Fibroblast of skin of right quadriceps (primary cell): ENCODE data around the gene PALLD.
A peak's percentile ranks its signal among the peaks of the same experiment; 100 is the strongest.
"Not testable (repeated sequence)": the region's sequence is repeated elsewhere in the genome, so short reads cannot be mapped to it uniquely, and the experiment has no call there.

ENCODE experiments used
- DNase-seq: peaks from one replicate; pipeline ENCODE4 v3.0.0-alpha.2; 2013

PALLD gene

DNA sequence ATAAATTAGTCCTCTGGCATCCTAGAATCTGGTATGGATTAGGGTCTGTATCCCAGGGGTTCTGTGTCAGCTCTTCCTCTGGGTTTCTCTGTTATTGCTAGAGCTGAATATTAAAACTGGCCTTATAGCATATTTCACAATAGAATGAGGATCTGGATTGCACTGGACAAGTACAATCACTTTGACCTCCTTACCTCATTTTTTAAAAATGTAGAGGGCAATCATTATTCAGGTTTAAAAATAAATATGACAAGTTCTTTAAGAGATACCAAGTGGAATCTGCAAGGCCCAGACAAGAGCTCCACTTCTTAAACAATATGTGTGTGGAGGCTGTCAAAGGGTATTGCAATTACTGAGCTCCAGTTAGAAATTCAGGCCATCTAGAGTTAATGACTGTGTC is 1.4 kb downstream of the PALLD start:
- no peak for DNase-seq

DNA sequence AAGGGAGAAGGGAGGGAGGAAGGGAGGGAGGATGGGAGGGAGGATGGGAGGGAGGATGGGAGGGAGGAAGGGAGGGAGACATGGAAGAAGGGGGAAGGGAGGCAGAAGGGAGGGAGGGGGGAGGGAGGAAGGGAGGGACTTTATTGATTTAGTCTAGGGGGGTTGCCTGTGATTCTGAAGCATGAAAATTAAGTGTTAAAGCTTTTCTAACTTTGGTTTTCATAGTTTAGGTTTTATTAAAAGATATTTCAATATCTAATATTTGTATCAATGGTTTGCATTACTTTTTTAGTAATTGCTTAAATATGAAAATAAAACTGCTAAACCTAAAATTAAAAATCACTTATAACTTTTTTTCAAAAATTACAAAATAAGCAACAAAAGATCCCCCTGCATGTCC is 2.4 kb downstream of the PALLD start:
- DNase-seq, result no peak

DNA sequence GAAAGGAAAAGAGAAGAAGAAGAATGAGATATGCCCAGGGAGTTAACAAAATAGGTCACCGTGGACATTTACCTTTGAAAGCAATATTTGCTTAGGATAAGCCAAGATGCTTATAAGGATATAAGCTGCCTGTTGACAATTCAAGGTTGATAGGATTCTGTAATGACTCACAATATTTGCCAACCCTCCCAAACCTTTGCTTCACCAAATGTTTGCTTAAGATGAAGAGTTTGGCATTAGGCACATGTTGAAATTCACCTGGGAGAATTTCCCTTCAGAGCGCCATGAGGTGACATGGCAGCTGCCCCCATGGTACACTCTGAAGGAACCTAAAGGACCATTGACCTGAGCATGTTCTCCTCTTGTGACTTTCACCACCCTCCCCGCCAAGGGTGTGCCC is 4.6 kb downstream of the PALLD start:
- no peak for DNase-seq

DNA sequence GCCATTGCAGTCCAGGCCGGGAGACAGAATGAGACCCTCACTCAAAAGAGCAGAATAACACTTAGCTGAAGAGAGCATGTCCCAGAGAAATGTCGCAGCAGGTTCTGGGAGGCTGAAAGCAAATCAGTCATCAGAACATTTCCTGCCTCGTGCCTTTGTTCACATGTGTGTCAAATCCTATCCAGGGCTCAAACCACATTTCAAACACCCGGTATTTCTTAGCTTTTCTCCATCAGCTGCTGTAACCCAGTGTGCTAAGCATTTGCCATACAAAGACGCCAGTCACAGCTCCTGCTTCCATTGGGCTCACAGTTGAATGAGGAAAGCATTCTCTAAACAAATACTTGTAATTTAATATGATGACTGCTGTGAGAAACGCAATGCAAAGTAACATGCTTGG is 6.0 kb downstream of the PALLD start:
- DNase-seq, result no peak

DNA sequence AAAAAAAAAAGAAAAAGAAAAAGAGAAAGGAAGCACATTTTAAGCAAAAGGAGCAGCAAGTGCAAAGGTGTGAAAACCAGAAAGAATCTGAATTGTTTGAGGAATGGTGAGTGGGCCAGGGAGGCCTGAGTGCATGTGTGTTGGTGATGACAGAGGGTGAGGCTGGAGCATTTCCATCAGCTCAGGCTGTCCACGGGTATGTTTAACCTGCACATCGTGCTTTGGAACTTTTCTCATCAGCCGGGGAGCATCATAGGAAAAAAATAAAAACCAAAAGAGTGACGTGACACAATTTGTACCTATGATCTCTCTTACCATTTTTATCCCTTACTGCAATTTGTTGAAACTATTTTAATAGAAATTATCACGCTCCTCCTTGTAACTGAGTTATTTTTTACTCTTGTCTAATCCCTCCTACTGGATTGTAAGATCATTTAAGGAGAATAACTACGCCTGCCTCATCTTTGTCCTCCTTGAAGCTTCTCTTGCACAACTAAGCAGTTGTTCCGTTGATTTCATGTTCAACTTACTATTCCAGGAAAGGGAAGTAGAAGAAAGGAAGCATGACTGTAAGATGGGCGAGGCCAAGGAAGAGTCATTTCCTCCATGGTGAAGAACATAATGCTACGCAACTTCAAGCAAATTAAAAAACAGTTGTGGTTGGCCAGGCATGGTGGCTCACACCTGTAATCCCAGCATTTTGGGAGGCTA is 7.0 kb downstream of the PALLD start:
- DNase-seq, result no peak

DNA sequence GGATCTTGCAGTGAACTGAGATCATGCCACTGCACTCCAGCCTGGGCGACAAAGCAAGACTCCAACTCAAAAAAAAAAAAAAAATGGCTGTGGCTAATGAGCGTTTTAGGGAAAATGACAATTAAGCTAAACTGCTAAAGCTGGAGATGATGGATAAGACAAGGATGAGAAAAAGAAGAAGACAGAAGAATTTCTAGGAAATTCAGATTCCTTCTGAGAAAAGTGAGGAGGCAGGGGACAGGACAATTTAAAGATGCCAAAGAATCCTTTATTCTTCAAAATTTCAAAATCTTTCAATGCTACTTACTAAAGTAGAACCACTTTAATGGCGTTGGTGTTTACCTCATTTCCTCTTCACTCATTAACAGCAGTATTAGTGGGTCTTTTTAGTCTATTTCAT is 7.7 kb downstream of the PALLD start:
- DNase-seq, result no peak

DNA sequence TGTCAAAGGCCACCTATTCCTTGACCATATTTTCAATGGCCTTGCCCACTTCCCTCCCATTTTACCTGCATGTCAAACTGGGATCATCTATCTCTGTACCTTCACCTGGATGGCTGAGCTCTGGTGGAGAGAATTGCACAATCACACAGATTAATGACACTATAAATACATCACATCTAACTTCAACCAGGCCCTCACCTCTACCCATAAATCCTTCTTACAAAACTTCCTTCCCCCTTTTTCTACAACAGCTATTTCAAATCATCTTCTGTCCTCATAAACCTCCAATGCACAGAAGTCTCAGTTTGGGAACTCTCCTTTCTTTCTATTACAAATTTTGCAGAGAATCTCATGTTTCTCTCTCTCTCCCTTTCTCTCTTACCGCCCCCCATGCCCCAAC is 9.2 kb downstream of the PALLD start:
- no peak for DNase-seq

DNA sequence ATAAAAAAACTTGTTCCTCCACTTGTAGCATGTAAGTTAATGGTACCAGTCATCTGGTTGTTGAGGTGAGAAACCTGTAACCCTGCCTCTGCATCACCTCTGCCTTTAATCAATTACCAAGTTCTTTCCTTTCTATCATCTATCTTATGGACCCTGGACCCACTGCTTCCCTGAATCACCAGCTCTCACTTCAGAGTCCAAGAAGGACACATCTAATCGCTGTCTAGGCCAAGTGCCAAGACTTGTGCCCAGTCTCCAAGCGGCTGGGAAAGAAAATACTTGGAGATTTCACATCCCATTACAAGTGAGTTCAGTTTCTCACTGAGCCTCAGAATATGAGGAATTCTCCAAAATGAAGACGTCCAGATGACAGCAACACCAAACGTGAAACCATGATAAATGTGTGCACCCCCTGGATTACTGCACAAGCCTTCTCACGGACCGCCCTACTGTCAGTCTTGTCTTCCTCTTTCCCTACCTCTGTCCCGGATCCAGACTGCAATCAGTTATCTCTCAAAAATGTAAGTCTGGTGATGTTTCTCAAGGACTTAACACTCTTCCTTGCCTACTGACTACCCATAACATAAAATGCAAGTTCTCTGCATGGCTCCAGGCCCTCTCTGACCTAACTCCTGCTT is 10.4 kb downstream of the PALLD start:
- no peak for DNase-seq

DNA sequence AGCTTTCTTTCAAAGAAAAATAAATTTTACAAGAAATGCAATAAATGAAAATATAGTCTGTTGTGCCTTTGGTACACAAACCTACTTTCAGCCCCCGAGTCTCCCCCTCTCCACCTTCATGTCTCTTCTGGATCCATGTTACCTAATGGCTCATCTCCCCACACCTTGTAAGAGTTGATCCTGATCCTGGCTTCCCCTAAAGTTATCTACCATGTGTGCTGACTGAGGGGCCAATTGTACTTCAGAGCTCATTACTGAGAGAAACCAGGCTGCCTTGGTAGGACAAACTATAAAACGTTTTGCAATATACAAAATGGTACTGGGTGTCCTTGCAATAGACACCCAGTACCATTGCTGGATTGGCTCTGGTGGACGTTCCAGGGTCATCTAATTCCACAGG is 11.8 kb downstream of the PALLD start:
- no peak for DNase-seq

DNA sequence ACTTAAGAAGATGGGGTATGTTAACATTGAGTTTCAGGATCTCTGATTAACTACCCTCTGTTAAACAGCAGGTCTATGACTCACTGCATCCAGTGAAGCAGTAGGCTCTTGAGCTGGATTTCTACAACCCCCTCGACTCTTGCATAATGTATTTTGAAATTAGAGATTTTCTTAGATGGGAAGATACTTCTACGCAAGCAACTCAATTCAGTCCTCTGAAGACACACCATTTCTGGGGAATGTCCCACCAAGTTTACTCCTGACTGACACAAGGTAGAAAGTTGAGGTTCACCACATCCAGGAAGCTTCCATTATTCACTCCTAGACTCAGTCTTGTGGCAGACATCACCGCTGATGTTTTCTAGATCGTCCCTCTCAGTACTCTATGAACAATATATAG is 12.9 kb downstream of the PALLD start:
- DNase-seq, result peak; percentile 73

DNA sequence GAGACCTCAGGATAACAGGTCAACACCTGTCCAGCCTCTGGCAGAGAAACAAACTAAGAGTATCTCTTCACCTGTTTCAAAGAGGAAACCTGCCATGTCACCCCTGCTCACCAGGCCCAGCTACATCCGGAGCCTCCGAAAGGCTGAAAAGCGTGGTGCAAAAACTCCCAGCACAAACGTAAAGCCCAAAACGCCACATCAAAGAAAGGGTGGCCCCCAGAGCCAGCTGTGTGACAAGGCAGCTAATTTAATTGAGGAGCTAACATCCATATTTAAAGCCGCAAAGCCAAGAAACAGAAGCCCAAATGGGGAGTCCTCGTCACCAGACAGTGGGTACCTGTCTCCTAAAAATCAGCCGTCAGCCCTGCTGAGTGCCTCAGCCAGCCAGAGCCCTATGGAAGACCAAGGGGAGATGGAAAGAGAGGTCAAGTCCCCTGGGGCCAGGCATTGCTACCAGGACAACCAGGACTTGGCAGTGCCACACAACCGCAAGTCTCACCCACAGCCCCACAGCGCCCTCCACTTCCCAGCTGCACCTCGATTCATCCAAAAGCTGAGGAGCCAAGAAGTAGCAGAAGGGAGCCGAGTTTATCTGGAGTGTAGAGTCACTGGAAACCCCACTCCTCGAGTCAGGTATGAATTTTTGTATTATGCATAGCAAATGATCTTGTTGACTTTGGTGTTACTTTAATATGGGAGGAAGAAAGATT is 15.1 kb downstream of the PALLD start:
- no peak for DNase-seq

DNA sequence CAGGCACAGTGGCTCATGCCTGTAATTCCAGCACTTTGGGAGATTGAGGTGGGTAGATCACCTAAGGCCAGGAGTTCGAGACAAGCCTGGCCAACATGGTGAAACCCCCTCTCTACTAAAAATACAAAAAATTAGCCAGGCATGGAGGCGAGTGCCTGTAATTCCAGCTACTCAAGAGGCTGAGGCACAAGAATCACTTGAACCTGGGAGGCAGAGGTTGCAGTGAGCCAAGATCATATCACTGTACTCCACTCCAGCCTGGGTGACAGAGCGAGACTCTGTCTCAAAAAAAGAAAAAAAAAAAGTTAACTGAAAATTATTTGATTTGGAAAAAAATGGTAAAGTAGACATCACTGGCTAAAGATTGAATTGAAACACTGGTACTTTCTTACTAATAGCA is 17.0 kb downstream of the PALLD start:
- DNase-seq, result not testable (repeated sequence)

DNA sequence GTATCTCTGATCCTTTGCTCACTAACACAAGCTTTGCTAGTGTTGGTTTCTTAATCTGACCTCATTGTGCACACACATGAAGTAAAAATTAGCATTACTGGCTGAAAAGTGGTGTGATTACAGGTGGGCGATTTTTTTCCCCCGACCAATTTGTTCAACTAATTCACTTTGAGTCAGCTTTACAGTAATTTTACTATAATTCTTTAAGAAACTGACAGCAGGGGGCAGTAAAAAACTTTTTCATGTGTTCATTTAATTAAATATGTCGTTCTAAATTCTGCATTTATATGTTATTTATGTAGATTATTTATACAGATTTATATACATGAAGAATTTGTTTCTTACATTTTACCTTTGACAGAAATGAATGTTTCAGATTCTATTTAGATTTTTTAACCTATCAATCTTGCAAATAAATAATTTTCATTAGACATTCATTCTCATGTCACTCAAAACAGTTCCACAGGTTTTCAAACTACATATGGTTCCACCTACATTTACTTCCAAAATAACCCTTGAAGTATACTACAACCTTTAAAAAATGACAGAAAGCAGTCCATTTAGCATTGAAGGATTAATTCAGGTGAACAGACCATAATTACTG is 17.5 kb downstream of the PALLD start:
- DNase-seq, result peak; percentile 57

DNA sequence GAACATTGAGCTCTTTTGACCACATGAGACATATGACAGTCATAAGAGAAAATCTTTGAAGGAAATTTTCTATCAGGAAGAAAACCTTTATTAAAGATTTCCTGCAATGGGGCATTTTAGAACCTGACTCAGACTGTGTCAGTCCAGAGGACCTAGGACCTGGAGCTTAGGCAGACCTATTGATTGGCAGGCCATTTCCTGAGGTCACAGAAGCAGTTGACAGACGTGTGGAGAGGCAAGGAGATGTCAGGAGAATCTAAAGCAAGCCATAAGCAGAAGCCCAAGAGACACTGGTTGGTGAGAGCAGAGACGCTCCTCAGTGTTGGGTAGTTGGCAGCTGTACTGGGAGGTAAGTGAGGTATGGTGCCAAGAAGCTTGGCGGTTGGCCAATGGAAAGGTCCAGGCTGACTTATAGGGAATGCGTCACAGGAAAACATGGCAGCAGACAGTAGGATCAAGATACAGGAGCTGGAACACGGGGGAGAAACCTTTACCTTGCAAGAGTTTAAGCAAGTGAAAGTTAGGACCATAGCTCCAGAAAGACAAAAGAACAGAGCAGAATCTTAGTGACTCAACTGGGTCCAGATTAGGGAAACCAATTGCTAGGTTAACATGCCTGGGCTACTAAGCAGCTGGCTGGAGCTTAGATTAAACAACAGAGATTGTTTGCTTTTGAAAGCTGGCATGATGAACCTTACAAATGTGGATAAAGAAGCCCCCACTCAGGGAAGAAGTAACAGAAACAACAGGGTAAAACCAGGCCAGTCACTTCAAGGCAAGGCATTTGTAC is 18.6 kb downstream of the PALLD start:
- no peak for DNase-seq

DNA sequence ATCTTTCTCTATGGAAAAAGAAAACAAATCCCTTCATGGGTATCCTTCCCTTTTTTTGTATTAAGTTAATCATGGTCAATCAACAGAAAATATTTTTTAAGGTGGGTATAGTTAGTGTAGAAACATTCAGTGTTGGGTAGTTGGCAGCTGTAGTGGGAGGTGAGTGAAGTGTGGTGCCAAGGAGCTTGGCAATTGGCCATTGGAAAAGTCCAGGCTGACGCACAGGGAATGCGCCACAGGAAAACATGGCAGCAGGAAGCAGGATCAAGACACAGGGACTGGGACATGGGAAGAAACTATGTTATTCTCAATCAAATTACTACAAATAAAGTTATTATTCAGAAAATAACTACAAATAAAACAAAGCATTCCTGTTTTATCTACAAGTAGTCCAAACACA is 20.0 kb downstream of the PALLD start:
- no peak for DNase-seq

DNA sequence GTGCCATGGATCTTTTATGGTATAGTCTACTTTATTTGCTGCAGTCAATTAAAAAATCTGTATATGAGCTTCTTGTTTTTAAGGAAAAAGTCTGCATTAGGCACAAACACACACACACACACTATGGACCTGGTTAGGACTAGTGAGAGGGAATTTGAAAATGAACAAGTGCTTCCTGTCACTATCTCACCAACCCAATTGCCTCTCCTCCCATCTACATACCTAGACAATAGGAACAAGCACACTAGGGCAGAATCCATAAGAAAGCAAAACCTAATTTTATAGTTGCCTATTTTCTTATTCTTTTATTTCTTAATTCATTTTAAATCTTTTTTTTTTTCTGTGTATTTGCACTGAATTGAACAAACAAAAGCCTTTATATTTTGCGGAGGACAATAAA is 22.7 kb downstream of the PALLD start:
- no peak for DNase-seq

DNA sequence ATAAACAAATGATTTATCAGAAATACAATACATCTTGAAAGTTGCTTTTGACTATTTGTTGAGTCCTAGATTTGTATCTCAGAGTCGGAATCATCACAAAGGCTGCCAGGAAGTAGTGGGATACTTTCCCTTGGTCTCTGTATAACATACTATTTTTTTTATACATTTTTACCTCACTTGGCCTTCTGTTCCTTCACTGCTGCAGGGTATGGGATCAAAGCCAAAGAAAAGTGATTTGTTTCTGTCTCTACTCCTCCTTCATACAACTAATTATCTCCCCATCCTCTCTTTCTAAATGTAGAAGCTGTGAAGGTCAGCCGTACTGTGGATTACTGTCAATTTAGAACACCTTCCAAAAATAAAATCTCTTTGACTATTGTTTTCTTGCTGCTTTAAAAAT is 24.9 kb downstream of the PALLD start:
- no peak for DNase-seq

DNA sequence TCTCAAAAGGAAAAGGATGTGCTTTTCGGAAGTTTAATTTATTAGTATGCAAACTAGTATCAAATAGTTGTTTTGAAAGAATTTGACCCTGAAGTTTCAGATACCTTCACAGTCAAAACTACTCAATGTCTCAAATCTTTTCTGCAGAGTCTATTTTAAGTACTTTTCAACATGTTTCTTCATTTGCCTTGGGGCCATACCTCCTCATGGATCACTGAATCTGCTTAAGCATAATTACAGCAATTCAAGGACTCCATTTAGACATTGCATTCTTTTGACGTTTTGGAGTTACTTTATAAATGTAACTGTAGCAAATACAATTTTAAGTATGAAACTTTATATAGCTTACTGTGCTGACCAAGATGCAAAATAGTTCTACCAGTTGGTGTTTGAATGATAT is 25.5 kb downstream of the PALLD start:
- no peak for DNase-seq

DNA sequence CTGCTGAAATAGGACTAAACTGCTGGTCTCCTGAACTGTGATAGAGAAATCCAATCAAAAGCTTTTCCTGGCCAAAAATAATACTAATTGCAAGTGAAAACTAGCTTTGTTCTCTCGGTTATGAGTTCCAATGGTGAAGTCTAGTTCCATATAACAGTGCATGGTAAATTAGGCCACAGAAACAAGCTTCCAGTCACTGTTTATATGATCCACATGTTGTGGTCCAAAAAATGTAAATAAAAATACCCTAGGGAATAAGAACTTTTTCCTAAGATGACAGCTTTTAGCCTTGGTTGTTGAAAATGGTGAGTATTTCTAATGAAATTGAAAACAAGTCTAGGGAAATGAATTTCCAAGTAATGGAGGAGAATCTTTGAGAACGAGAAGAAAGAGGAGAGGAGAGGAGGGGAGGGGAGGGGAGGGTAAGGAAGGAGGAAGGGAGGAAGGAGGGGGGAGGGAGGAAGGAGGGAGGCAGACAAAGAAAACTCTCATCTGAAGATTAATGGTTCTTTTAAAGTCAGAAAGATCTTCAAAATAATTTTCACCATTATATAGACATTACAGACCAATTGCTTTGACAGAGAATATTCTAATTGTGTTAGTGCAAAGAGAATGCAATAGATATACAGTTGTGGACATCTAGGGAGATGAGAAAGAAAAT is 26.1 kb downstream of the PALLD start:
- peak; percentile 46 for DNase-seq

DNA sequence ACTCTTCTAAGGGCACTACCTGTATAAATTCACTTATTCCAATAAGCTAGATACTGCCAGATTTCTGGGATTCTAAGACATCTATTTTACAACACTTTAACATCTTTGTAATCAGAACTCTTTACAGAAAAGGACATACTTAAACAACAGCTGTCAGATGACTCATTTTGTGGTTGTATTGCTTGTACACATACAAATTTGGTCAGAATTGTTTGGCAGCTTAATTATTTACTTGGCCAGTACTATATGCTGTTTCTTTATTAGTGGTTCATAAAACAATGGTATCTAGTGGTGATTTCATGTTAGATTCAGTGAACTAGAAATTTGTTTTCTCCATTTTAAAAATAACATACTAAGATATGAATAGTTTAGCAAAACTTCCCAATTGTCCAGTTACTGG is 27.2 kb downstream of the PALLD start:
- peak; percentile 81 for DNase-seq

DNA sequence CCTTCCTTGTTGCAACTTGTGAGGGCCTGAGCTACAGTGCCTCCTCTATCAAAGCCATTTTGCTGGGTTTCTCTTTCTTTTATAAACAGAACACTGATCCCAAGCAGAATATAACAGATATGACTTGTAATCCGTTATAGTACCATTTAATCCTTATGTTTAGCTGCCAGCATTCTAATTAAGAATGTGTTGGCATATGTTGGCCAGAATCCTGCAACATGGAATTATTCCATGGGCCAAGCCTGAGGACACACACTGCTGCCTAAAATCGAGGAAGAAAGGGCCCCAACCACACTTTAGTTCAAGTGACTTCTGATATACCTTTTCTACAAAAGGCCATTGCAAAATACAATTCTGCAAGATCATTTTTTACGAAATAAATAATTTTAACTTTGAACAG is 28.0 kb downstream of the PALLD start:
- no peak for DNase-seq

DNA sequence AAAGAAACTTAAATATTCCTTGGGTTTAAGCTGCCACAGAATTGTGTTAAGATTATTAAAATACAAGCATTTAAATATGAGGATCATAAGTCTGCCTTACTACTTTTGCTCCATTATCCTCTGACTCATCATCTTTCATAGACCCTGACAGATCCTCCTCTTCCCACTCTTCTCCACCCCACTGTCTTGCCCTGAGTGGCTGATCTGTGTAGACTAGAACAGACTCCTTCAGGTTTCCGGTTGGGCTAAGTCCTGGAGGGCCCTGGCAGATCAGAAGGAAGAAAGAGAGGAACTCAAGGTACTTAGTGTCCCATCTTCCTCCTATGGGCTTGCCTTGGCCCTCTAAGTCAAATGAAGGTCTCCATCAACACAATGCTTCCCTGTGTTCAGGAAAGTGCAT is 30.7 kb downstream of the PALLD start:
- DNase-seq, result no peak
